ENCODE data around the gene TIMM10.

The TIMM10 gene

DNA sequence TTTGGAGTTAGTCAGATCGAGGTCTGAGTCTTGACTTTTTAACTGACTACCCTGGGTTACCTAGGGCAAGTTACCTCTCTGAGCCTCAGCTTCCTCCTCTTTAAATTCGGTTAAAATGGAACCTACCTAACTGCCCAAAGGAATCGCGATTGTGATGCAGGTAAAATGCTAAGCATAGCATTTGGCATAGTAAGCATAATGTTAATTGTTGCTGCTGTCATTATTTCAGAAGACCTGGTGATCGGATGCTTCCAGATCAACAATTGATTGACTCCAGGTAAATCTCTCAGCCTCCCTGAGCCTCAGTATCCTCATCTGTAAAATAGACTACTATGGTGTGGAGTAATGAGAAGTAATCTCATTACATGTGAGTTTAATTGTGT is 14.5 kb downstream of the TIMM10 start:
- peaks cover 34% of the 10 kb centered on the region for H3K4me1 Mint-ChIP-seq
- H3K4me3 Mint-ChIP-seq, result peak overlapping the region; percentile 96
- H3K27me3 Mint-ChIP-seq, result no peaks in the 10 kb centered on the region
- no peaks in the 10 kb centered on the region for H3K36me3 Mint-ChIP-seq
- peak overlapping the region; percentile 76 for H3K27ac Mint-ChIP-seq
- H3K9me3 Mint-ChIP-seq, result no peaks in the 10 kb centered on the region

DNA sequence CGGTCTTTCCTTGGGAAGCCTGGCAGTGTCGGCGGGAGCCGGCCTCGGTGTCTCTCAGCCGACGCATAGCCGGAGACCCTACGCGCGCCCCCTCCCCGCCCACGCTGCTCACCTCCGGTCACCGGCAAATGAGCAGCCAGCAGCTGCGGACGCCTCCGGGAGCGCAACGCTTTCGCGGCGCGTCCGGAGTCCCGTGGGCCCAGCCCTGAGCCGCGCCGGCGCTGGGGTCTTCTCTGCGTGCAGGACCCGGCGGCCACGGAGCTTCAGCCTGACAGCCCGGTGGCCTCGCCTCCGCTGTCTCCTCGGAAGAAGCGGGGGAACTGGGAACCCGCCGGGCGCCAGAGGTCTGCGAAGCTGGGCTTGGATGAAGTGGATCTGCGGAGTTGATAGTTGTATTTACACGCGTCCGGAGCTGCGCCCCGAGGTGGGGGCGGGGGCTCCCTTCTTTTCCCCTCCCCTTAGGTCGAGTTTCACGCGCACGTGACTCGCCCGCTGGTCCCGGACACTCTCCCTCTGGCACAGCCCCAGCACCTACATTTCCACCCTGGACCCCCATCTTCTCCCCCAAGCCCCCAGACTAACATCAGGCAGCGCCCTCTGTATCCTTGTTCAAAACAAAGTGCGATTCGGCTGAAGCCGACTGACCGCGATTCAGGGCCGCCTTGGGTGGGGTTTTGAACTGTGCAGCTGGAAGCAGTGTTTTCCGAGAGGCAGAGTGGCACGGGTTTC is 15.1 kb downstream of the TIMM10 start, which contains the start of gene SLC43A1:
TSS of gene SLC43A1 (minus strand) at position 371 of the 729 bp plus-strand sequence. CDS start 1,591 bp downstream, outside the sequence.
- H3K27ac Mint-ChIP-seq, result peak within 1 kb of the TSS; percentile 88
- no peaks in the 10 kb centered on the region for H3K27me3 Mint-ChIP-seq
- H3K4me1 Mint-ChIP-seq, result peaks cover 34% of the 10 kb centered on the region
- H3K9me3 Mint-ChIP-seq, result no peaks in the 10 kb centered on the region
- H3K36me3 Mint-ChIP-seq, result no peaks in the 10 kb centered on the region
- peak within 1 kb of the TSS; percentile 96 for H3K4me3 Mint-ChIP-seq

DNA sequence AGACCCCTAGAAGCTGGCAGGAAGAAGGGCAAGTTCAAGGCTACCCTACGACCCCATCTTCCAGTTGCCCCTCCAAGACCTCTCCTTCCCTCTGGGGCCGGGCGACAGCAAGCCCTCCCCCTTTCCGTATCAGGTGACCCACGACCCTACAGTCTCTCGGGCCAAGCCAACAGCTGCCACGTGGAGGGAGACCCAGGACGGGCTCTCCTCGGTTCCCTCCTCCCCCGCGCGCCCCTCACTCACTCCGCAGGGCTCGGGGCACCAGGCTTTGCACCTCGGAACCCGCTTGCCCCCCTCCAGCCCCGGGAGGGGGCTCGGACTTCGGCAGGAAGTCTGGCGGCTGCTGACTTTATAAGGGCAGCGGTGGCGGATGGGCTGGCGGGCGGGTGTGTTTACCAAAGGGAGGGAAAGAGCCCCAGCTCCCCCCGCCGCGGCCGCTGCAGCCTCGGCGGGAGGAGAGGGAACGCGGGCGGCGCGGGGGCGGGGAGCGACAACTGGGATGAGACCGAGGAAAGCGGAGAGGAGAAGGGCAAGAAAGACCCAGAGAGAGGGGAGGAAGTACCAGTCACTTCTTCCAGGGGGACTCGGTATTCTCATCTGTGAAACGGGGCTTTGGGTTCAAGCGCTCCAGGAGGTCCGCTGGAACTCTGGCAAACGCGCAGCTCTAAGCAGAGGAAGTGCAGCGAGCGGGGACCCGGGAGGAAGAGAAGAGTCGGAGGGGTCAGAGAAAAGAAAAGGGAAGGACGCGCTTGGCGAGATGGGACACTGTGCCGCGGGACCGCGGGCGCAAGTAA is 15.8 kb downstream of the TIMM10 start:
- Mint-ChIP-seq H3K9me3 (no peaks in the 10 kb centered on the region), H3K36me3 (no peaks in the 10 kb centered on the region), H3K27me3 (no peaks in the 10 kb centered on the region), H3K4me1 (peaks cover 34% of the 10 kb centered on the region), H3K27ac (peak overlapping the region; percentile 88), H3K4me3 (peak overlapping the region; percentile 96)

DNA sequence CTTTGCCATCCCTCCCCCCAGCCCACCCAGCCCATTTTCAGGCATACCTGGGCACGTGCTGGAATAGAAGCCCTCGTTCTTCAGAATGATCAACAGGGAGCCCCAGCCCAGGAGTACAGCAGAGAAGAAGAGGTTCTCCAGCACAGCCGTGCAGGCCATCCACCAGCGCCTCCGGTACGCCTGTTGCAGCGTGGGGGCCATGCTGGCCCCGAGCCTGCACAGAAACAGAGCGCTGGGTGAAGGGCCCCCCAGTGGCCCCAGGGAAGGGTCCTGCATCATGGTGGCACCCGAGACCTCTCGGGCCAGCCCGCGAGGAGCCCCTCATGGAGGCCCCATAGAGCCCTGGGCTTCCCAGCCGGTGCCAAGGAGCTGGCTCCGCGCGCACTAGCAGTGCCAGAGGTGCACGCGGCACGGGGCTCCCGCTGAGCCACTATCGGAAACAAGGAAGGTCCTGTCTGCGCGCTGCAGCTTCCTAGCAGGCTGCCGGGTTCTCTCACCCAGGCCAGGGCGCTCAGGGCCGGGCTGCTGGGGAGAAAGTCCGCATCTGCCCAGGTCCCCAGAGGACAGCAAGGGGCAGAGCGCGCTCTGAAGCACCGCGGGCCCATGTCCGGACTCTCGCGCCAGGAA is 16.5 kb downstream of the TIMM10 start:
- Mint-ChIP-seq H3K27me3 (no peaks in the 10 kb centered on the region), H3K27ac (peak overlapping the region; percentile 68), H3K9me3 (no peaks in the 10 kb centered on the region), H3K36me3 (no peaks in the 10 kb centered on the region), H3K4me1 (peaks cover 34% of the 10 kb centered on the region), H3K4me3 (peak overlapping the region; percentile 96)

DNA sequence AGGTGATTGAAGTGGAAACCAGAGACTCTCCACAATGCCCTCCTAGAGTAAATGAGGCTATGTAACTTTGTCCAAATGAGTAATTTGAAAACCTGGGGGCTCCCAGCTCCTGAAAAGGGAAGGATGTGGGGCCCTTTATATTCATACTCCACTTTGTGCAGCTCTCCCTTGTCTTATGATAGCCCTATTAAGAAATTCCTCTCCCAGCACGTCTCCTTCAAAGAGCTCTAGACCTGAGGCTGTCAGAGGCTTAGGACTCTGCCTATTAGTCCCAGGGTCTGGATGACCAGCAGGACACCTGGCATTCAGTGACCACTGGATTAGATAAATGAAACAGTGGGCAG is 17.1 kb downstream of the TIMM10 start:
- H3K36me3 Mint-ChIP-seq, result peaks cover under 1% of the 10 kb centered on the region
- H3K4me3 Mint-ChIP-seq, result peak overlapping the region; percentile 83
- peaks cover 34% of the 10 kb centered on the region for H3K4me1 Mint-ChIP-seq
- H3K27ac Mint-ChIP-seq, result no peak overlapping the region
- H3K9me3 Mint-ChIP-seq, result no peaks in the 10 kb centered on the region
- no peaks in the 10 kb centered on the region for H3K27me3 Mint-ChIP-seq

DNA sequence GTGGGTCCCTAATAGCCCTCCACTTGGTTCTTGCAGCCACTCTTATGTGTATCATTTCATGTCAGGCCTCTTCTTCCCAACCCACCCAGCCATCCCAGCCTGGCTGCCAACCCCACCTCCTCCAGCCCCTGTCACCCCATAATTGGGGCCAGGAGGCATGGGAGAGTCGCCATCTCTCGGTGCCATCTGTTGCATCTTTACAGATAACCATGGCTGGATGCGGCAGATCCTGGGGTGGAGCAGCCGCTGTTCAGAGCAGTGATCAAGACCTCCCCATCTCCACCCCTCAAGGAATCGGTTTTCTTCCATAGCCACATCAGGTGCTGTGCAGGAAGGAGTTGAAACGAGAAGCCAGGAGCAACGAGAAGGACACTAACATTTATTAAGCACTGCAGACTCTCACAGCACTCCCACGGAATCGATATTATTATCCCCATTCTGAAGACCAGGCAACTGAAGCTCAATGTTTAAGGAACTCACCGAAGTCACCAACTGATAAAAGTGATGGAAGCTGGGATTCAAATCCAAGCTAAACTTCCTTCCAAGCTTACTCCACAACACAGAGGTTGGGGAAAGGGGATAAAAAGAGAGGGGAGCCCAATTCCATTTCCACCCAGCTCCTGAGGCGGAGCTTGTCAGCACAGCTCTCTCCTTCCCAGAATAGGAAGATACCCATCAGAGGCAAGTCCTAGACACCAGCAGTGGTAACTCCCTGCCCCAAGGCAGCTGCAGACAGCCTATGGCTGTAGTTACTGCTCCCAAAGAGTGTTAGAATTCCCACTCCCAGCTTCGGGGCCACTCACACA is 17.7 kb downstream of the TIMM10 start:
- Mint-ChIP-seq H3K4me3 (peak overlapping the region; percentile 83), H3K27me3 (no peaks in the 10 kb centered on the region), H3K9me3 (no peaks in the 10 kb centered on the region), H3K36me3 (peaks cover 2% of the 10 kb centered on the region), H3K27ac (peak overlapping the region; percentile 80), H3K4me1 (peaks cover 34% of the 10 kb centered on the region)

DNA sequence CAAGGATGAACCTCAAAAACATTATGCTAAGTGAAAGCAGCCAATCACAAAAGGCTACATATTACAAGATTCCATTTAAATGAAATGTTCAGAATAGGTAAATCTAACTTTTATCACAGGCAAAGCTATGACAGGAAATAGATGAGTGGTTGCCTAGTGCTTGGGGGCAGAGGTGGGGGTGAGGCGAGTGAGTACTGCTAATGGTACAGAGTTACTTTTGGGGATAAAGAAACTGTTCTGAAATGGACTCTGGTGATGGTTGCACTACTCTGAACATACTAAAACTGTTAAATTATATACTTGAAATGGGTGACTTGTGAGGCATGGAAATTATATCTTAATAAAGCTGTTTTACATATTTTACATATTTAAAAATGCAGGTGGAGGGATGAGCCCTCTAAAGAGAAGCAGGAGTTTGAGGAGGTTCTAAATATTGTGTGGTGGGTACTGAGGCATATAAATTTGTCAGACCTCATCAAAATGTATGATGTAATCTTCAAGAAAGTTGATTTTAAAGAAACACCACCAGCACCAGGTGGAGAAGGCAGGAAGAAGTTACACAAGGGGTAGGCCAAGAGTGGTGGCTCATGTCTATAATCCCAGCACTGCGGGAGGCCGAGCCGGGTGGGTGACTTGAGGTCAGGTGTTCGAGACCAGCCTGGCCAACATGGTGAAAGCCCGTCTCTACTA is 18.7 kb downstream of the TIMM10 start:
- peaks cover 2% of the 10 kb centered on the region for H3K36me3 Mint-ChIP-seq
- peak overlapping the region; percentile 80 for H3K27ac Mint-ChIP-seq
- peak overlapping the region; percentile 24 for H3K4me3 Mint-ChIP-seq
- no peaks in the 10 kb centered on the region for H3K9me3 Mint-ChIP-seq
- H3K27me3 Mint-ChIP-seq, result no peaks in the 10 kb centered on the region
- peaks cover 34% of the 10 kb centered on the region for H3K4me1 Mint-ChIP-seq

DNA sequence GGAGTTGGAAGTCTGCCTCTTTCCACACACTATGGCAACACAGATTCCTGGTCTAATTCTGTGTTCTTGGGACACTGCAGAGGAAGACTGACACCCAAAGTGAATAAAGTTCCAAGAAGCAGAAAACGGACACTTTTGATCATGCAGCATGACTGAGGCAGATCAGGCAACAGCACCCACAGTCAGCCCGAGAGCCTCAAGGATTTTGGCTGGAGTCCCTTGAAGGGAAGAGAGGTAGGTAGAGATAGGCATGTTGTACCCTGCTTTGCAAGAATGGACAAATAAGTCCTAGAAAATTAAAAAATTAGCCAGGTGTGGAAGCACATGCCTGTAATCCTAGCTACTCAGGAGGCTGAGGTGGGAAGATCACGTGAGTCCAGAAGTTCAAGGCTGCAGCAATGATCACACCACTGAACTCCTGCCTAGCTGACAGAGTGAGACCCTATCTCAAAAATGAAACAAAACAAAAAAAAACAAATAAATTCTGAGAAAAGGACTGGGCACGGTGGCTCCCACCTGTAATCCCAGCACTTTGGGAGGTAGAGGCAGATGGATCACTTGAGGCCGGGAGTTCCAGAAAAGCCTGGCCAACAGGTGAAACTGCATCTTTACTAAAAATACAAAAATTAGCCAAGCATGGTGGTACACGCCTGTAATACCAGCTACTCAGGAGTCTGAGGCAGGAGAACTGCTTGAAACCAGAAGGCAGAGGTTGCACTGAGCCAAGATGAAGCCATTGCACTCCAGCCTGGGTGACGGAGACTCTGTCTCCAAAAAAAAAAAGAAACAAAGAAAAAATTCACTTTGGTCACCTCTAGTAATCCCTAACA is 22.0 kb downstream of the TIMM10 start:
- H3K27me3 Mint-ChIP-seq, result no peaks in the 10 kb centered on the region
- H3K36me3 Mint-ChIP-seq, result peaks cover 5% of the 10 kb centered on the region
- H3K9me3 Mint-ChIP-seq, result no peaks in the 10 kb centered on the region
- peaks cover 22% of the 10 kb centered on the region for H3K4me1 Mint-ChIP-seq
- no peak overlapping the region for H3K27ac Mint-ChIP-seq
- H3K4me3 Mint-ChIP-seq, result no peak overlapping the region

DNA sequence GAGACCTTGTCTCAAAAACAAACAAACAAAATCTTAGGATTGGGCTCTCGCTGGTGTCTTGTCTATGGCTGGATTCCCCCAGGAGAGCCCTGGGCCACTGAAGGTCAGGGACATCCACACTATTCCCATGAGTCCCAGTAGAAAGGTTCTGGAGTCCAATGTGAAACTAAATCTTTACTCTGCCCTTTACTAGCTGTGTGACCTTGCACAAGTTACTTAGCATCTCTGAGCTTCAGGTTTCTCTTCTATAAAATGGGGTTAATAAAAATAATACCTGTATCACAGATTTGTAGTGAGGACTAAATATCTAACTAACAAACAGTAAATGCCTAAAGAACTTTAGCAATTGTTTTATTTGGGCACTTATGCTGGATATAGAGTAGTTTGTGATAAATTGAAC is 24.0 kb downstream of the TIMM10 start:
- H3K9me3 Mint-ChIP-seq, result no peaks in the 10 kb centered on the region
- no peak overlapping the region for H3K4me3 Mint-ChIP-seq
- no peaks in the 10 kb centered on the region for H3K27me3 Mint-ChIP-seq
- H3K4me1 Mint-ChIP-seq, result peaks cover 2% of the 10 kb centered on the region
- no peak overlapping the region for H3K27ac Mint-ChIP-seq
- H3K36me3 Mint-ChIP-seq, result peaks cover 5% of the 10 kb centered on the region

DNA sequence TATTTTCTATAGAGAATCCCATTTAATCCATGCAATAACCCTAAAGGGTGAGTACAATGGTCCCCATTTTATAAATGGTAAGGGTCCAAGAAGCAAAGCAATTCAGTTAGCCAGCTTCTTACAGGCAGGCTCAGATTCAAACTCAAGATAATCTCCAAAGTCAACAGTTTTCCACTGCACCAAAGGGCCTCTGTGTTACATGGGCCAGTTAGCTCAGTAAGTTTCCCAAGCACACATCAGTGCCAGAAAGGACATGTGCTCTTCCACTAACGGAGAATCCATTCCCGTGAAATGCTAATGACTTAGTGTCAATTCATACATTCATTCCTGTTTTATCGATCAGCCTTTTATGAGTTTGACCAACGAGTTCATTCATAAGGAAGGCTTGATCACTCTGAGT is 26.0 kb downstream of the TIMM10 start:
- peaks cover 6% of the 10 kb centered on the region for H3K36me3 Mint-ChIP-seq
- H3K9me3 Mint-ChIP-seq, result no peaks in the 10 kb centered on the region
- no peaks in the 10 kb centered on the region for H3K4me1 Mint-ChIP-seq
- H3K27ac Mint-ChIP-seq, result no peak overlapping the region
- H3K4me3 Mint-ChIP-seq, result no peak overlapping the region
- H3K27me3 Mint-ChIP-seq, result no peaks in the 10 kb centered on the region

DNA sequence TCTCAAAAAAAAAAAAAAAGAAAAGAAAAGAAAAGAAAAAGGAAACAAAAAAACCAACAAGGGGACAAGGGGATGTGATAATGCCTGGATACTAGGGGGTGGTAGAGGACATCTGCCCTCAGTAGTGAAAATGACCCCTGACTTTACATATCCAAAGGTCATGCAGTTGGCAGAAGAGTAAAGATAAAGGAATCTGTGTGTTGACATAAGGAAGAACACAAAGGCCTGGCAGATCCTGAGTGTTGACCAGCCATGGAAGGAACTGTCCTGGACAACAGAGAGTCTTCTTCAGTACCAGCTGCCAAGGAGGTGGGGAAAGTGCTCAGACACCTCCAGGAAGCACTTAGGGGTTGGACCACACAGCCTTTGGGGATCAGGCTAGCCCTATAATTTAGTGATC is 27.7 kb downstream of the TIMM10 start:
- Mint-ChIP-seq H3K27ac (no peak overlapping the region), H3K27me3 (no peaks in the 10 kb centered on the region), H3K36me3 (peaks cover 4% of the 10 kb centered on the region), H3K4me3 (no peak overlapping the region), H3K4me1 (no peaks in the 10 kb centered on the region), H3K9me3 (no peaks in the 10 kb centered on the region)

DNA sequence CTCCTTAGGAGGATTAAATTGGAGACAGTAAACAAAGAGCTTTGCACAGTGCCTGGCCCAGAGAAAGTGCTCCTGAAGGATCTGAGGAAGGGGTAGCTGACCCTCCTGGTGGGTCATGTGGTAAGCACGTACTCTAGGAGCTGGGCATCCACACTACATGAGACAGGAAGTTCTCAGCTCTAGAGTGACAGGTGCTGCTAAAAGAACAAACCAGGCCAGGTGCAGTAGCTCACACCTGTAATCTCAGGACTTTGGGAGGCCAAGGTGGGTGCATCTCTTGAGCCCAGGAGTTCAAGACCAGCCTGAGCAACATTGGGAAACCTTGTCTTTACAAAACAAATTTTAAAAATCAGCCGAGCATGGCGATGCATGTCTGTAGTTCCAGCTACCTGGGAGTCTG is 28.2 kb downstream of the TIMM10 start:
- H3K4me1 Mint-ChIP-seq, result no peaks in the 10 kb centered on the region
- peaks cover 4% of the 10 kb centered on the region for H3K36me3 Mint-ChIP-seq
- H3K27ac Mint-ChIP-seq, result no peak overlapping the region
- no peaks in the 10 kb centered on the region for H3K9me3 Mint-ChIP-seq
- H3K4me3 Mint-ChIP-seq, result no peak overlapping the region
- no peaks in the 10 kb centered on the region for H3K27me3 Mint-ChIP-seq

DNA sequence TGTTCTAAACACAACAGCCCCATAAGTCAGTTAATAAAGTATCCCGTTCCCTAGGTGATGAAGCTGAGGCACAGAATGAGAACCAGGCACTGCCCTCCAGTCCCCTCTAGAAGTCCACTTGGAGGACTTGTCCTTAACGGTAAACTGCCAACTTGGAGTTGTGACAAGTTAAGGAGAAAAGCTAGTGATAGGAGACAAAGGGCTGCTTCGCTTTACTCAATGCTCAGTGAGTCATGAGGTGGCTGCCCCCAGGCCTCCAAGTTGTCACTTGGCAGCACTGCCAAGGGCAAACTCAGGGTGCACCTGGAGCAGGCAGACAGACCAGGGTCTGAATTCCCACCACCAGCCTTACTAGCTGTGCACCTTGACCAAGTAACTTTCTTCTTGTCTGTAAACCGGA is 28.6 kb downstream of the TIMM10 start:
- no peak overlapping the region for H3K4me3 Mint-ChIP-seq
- no peaks in the 10 kb centered on the region for H3K4me1 Mint-ChIP-seq
- no peaks in the 10 kb centered on the region for H3K9me3 Mint-ChIP-seq
- H3K36me3 Mint-ChIP-seq, result peaks cover 4% of the 10 kb centered on the region
- no peak overlapping the region for H3K27ac Mint-ChIP-seq
- no peaks in the 10 kb centered on the region for H3K27me3 Mint-ChIP-seq

DNA sequence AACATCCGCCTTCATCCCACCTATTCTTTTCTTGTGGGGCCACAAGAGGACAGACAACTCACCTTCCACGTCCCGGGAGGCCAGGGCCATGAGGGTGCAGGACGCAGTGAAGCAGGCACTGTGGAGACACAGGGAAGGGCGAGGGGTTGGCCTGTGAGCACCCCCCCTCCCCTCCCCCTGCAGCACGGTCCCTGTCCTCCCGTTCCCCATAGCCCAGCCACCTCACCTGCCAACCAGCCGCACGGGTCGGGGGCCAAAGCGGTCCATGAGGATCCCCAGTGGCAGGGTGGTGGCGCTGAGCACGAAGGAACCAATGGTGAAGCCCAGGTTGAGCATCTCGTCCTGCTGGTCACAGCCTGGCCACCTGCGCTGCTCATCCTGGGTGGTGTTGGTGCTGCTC is 29.6 kb downstream of the TIMM10 start:
- no peaks in the 10 kb centered on the region for H3K9me3 Mint-ChIP-seq
- no peaks in the 10 kb centered on the region for H3K4me1 Mint-ChIP-seq
- peaks cover 4% of the 10 kb centered on the region for H3K36me3 Mint-ChIP-seq
- no peak overlapping the region for H3K27ac Mint-ChIP-seq
- H3K4me3 Mint-ChIP-seq, result no peak overlapping the region
- no peaks in the 10 kb centered on the region for H3K27me3 Mint-ChIP-seq
